ENCODE measurements around the gene LGALS7. TPM values are rescaled to one million over a fixed set of nuclear protein-coding genes. Genes with fewer than 3 reads are reported as not detected.

LGALS7 gene
- total RNA-seq, 1 experiment from 2014 or later: not detected

DNA sequence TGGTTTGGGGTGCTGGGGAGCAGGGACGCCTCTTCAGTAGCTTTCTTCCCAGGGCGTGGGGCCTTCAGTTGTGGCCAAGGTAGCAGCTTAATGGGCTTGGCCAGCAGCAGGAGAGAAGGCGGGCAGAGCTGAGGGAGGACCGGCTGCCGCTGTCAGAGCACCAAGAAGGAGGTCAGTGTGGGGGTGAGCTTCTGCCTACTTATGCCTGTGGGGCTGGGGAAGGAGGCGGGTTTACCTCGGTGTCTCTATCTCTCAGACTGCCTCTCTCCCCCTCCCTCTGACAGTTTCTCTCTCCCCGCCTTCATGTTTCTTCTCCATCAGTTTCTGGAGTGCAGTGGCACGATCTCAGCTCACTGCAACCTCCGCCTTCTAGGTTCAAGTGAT is 29.0 kb downstream of the LGALS7 start, which contains the start of gene CAPN12:
Gene CAPN12 (minus strand): TSS at position 177 of the 384 bp plus-strand sequence. CDS start 309 bp downstream, outside the sequence.
- ATAC-seq: peak; percentile 18; the same call in 1 of the 2 replicates

DNA sequence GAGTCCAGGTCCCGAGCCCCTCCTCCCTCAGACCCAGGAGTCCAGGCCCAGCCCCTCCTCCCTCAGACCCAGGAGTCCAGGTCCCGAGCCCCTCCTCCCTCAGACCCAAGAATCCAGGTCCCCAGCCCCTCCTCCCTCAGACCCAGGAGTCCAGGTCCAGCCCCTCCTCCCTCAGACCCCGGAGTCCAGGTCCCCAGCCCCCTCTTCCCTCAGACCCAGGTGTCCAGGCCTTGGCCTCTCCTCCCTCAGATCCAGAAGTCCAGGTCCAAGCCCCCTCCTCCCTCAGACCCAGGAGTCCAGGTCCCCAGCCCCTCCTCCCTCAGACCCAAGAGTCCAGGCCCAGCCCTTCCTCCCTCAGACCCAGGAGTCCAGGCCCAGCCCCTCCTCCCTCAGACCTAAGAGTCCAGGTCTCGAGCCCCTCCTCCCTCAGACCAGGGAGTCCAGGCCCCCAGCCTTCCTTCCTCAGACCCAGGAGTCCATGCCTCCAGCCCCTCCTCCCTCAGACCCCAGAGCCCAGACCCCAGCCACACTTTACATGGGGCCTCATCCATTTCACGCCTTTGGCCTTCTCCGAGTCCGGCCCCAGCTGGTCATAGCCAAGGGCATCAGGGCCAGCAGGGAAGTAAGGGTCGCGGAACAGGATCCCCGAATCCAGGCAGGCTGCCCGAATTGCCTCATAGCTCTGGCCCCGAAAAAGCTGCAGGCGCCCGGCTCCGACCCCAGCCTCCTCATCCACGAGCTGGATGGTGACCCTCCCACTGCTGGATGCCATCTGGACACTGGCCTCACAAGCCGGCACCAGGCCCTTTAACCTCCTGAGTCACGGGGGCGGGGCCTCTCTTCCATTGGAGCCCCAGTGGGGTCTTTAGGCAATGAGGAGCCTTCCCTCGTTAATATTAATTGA is 29.7 kb downstream of the LGALS7 start:
- H3K27ac ChIP-seq (ENCODE audit: low read length): no peak overlapping the region
- no peaks in the 10 kb centered on the region for H3K36me3 ChIP-seq (ENCODE audit: control insufficient read depth, insufficient read depth, low read length)
- 0 out of 2 replicates have a peak, but pooled peaks cover 4% of the 10 kb centered on the region for H3K4me1 ChIP-seq (ENCODE audit: control insufficient read depth, insufficient read depth, low read length)
- in situ Hi-C loops (cut with HindIII; ENCODE audit: low pct_unique_long_range_greater_than_20kb, low sequenced_read_pairs) (no loop called here), intact Hi-C loops (cut with micrococcal nuclease; ENCODE audit: unreplicated experiment) (no loop called here)
- DNase-seq (ENCODE audit: low read depth, low spot score) (no peak), ATAC-seq (peak; percentile 4; the same call in 1 of the 2 replicates)
- no peaks in the 10 kb centered on the region for H3K27me3 ChIP-seq (ENCODE audit: control insufficient read depth, insufficient read depth, low read length)
- CTCF ChIA-PET: interaction anchor here (0.6 kb wide), 3 partner anchors 20 to 174 kb away, joined by 3 to 5 read pairs (median 4); no protein-coding TSS in a partner anchor
- H3K9me3 ChIP-seq (ENCODE audit: control insufficient read depth, insufficient read depth, low read depth, low read length): no peaks in the 10 kb centered on the region
- TF ChIP-seq, protein P1, sequence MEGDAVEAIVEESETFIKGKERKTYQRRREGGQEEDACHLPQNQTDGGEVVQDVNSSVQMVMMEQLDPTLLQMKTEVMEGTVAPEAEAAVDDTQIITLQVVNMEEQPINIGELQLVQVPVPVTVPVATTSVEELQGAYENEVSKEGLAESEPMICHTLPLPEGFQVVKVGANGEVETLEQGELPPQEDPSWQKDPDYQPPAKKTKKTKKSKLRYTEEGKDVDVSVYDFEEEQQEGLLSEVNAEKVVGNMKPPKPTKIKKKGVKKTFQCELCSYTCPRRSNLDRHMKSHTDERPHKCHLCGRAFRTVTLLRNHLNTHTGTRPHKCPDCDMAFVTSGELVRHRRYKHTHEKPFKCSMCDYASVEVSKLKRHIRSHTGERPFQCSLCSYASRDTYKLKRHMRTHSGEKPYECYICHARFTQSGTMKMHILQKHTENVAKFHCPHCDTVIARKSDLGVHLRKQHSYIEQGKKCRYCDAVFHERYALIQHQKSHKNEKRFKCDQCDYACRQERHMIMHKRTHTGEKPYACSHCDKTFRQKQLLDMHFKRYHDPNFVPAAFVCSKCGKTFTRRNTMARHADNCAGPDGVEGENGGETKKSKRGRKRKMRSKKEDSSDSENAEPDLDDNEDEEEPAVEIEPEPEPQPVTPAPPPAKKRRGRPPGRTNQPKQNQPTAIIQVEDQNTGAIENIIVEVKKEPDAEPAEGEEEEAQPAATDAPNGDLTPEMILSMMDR (IDR thresholded peaks at IDR 0.05): no peak
- no peak for TF ChIP-seq TCF7L2 (IDR thresholded peaks at IDR 0.05; ENCODE audit: low read depth, low read length)
- TF ChIP-seq POLR2AphosphoS5 (IDR thresholded peaks at IDR 0.05; ENCODE audit: low read depth, low read length): peak; percentile 18; the same call in 1 of the 2 replicates
- TF ChIP-seq SIN3A (IDR thresholded peaks at IDR 0.05; ENCODE audit: borderline replicate concordance, insufficient read depth, low read depth, low read length): no peak
- TF ChIP-seq, protein P2, sequence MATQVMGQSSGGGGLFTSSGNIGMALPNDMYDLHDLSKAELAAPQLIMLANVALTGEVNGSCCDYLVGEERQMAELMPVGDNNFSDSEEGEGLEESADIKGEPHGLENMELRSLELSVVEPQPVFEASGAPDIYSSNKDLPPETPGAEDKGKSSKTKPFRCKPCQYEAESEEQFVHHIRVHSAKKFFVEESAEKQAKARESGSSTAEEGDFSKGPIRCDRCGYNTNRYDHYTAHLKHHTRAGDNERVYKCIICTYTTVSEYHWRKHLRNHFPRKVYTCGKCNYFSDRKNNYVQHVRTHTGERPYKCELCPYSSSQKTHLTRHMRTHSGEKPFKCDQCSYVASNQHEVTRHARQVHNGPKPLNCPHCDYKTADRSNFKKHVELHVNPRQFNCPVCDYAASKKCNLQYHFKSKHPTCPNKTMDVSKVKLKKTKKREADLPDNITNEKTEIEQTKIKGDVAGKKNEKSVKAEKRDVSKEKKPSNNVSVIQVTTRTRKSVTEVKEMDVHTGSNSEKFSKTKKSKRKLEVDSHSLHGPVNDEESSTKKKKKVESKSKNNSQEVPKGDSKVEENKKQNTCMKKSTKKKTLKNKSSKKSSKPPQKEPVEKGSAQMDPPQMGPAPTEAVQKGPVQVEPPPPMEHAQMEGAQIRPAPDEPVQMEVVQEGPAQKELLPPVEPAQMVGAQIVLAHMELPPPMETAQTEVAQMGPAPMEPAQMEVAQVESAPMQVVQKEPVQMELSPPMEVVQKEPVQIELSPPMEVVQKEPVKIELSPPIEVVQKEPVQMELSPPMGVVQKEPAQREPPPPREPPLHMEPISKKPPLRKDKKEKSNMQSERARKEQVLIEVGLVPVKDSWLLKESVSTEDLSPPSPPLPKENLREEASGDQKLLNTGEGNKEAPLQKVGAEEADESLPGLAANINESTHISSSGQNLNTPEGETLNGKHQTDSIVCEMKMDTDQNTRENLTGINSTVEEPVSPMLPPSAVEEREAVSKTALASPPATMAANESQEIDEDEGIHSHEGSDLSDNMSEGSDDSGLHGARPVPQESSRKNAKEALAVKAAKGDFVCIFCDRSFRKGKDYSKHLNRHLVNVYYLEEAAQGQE (IDR thresholded peaks at IDR 0.05; ENCODE audit: insufficient read depth in 1 of 2, low read depth in 2 of 2, low read length in 1 of 2): no peak
- BruUV-seq (replicated peaks): no TSS peak
- no peak overlapping the region for H3K4me3 ChIP-seq (ENCODE audit: low read depth in 2 of 2, low read length in 2 of 2)
- POLR2A ChIA-PET: interaction anchor here (0.5 to 0.6 kb wide), 2 partner anchors 18 to 105 kb away, joined by 3 to 4 read pairs; no protein-coding TSS in a partner anchor

More for the DNA sequence above, 29.0 kb downstream of the LGALS7 start, which contains the start of gene CAPN12:
- H3K36me3 ChIP-seq (ENCODE audit: control insufficient read depth, insufficient read depth, low read length): no peaks in the 10 kb centered on the region
- H3K9me3 ChIP-seq (ENCODE audit: control insufficient read depth, insufficient read depth, low read depth, low read length): no peaks in the 10 kb centered on the region
- H3K4me3 ChIP-seq (ENCODE audit: low read depth in 2 of 2, low read length in 2 of 2): no peak within 1 kb of the TSS
- 0 out of 2 replicates have a peak, but pooled peaks cover 4% of the 10 kb centered on the region for H3K4me1 ChIP-seq (ENCODE audit: control insufficient read depth, insufficient read depth, low read length)
- intact Hi-C loops (cut with micrococcal nuclease; ENCODE audit: unreplicated experiment) (no loop called here), in situ Hi-C loops (cut with HindIII; ENCODE audit: low pct_unique_long_range_greater_than_20kb, low sequenced_read_pairs) (no loop called here)
- TF ChIP-seq POLR2AphosphoS5 (IDR thresholded peaks at IDR 0.05; ENCODE audit: low read depth, low read length): no peak
- TF ChIP-seq, protein P2 (IDR thresholded peaks at IDR 0.05; ENCODE audit: insufficient read depth in 1 of 2, low read depth in 2 of 2, low read length in 1 of 2): no peak
- TF ChIP-seq SIN3A (IDR thresholded peaks at IDR 0.05; ENCODE audit: borderline replicate concordance, insufficient read depth, low read depth, low read length): no peak
- TF ChIP-seq, protein P1 (IDR thresholded peaks at IDR 0.05): no peak
- TF ChIP-seq TCF7L2 (IDR thresholded peaks at IDR 0.05; ENCODE audit: low read depth, low read length): no peak
- DNase-seq (ENCODE audit: low read depth, low spot score): no peak
- no TSS peak for BruUV-seq (replicated peaks)
- CTCF ChIA-PET: interaction anchor here (0.6 to 0.7 kb wide), 2 partner anchors 72 to 112 kb away, joined by 4 to 7 read pairs; no protein-coding TSS in a partner anchor
- no peak within 1 kb of the TSS for H3K27ac ChIP-seq (ENCODE audit: low read length)
- POLR2A ChIA-PET: interaction anchor here (0.5 to 0.7 kb wide), 2 partner anchors 12 to 42 kb away, joined by 8 to 9 read pairs; no protein-coding TSS in a partner anchor
- no peaks in the 10 kb centered on the region for H3K27me3 ChIP-seq (ENCODE audit: control insufficient read depth, insufficient read depth, low read length)
